NCI-H510A (cell line): Measurements from ENCODE around the gene EPB41L2.
"Not testable (repeated sequence)": the region's sequence is repeated elsewhere in the genome, so short reads cannot be mapped to it uniquely, and the experiment has no call there.

ENCODE experiments used
- DNase-seq: peaks from one replicate; lab custom pipeline; 2025; lab: John Stamatoyannopoulos, UW

The EPB41L2 gene

GRCh38 chr6:131063028-131063763, at the start of gene EPB41L2:
Gene EPB41L2, minus strand, starts transcription at chr6:131063245. Its CDS starts 106,760 bp downstream, at chr6:130956485.
- DNase-seq, result no peak

- no peak for DNase-seq
Measured at GRCh38 chr6:131112249-131112648, 49.2 kb upstream of the EPB41L2 start.

GRCh38 chr6:131107151-131107550, 44.1 kb upstream of the EPB41L2 start:
- DNase-seq, result no peak

- DNase-seq, result no peak
Measured at GRCh38 chr6:131103901-131104300, 40.9 kb upstream of the EPB41L2 start.

GRCh38 chr6:131103296-131103695, 40.3 kb upstream of the EPB41L2 start:
- DNase-seq, result no peak

GRCh38 chr6:131101911-131102680, 39.1 kb upstream of the EPB41L2 start:
- no peak for DNase-seq

GRCh38 chr6:131096786-131097185, 33.7 kb upstream of the EPB41L2 start:
- no peak for DNase-seq

GRCh38 chr6:131093334-131093733, 30.3 kb upstream of the EPB41L2 start:
- no peak for DNase-seq

GRCh38 chr6:131091944-131092343, 28.9 kb upstream of the EPB41L2 start:
- not testable (repeated sequence) for DNase-seq

GRCh38 chr6:131090339-131090738, 27.3 kb upstream of the EPB41L2 start:
- DNase-seq, result not testable (repeated sequence)

GRCh38 chr6:131084982-131085381, 21.9 kb upstream of the EPB41L2 start:
- DNase-seq, result no peak

GRCh38 chr6:131083687-131084086, 20.6 kb upstream of the EPB41L2 start:
- no peak for DNase-seq

- DNase-seq, result no peak
Measured at GRCh38 chr6:131082335-131082734, 19.3 kb upstream of the EPB41L2 start.

GRCh38 chr6:131080084-131080483, 17.0 kb upstream of the EPB41L2 start:
- DNase-seq, result no peak

GRCh38 chr6:131073577-131073976, 10.5 kb upstream of the EPB41L2 start:
- no peak for DNase-seq

- no peak for DNase-seq
Measured at GRCh38 chr6:131070061-131070460, 7.0 kb upstream of the EPB41L2 start.

GRCh38 chr6:131068165-131068564, 5.1 kb upstream of the EPB41L2 start:
- DNase-seq, result no peak

- no peak for DNase-seq
Measured at GRCh38 chr6:131067521-131067920, 4.5 kb upstream of the EPB41L2 start.

- no peak for DNase-seq
Measured at GRCh38 chr6:131065824-131066171, 2.8 kb upstream of the EPB41L2 start.

- DNase-seq, result no peak
Measured at GRCh38 chr6:131065112-131065823, 2.2 kb upstream of the EPB41L2 start.

- no peak for DNase-seq
Measured at GRCh38 chr6:131063764-131064272, 773 bp upstream of the EPB41L2 start.

GRCh38 chr6:131062241-131063027, 611 bp downstream of the EPB41L2 start:
- no peak for DNase-seq
